Measurements from ENCODE around the gene SNRNP27. TPM values are rescaled to one million over a fixed set of nuclear protein-coding genes. Genes with fewer than 3 reads are reported as not detected.

SNRNP27 gene
- total and polyA plus RNA-seq, 9 of the 15 experiments (the other 6 are each of a cell fraction or from before 2014, with no cell fraction given): 29.2 to 102 (median 65.7) TPM

GRCh38 chr2:69945441-69945840 is 51.7 kb downstream of the SNRNP27 start (continued):
- TF ChIP-seq, protein P1, sequence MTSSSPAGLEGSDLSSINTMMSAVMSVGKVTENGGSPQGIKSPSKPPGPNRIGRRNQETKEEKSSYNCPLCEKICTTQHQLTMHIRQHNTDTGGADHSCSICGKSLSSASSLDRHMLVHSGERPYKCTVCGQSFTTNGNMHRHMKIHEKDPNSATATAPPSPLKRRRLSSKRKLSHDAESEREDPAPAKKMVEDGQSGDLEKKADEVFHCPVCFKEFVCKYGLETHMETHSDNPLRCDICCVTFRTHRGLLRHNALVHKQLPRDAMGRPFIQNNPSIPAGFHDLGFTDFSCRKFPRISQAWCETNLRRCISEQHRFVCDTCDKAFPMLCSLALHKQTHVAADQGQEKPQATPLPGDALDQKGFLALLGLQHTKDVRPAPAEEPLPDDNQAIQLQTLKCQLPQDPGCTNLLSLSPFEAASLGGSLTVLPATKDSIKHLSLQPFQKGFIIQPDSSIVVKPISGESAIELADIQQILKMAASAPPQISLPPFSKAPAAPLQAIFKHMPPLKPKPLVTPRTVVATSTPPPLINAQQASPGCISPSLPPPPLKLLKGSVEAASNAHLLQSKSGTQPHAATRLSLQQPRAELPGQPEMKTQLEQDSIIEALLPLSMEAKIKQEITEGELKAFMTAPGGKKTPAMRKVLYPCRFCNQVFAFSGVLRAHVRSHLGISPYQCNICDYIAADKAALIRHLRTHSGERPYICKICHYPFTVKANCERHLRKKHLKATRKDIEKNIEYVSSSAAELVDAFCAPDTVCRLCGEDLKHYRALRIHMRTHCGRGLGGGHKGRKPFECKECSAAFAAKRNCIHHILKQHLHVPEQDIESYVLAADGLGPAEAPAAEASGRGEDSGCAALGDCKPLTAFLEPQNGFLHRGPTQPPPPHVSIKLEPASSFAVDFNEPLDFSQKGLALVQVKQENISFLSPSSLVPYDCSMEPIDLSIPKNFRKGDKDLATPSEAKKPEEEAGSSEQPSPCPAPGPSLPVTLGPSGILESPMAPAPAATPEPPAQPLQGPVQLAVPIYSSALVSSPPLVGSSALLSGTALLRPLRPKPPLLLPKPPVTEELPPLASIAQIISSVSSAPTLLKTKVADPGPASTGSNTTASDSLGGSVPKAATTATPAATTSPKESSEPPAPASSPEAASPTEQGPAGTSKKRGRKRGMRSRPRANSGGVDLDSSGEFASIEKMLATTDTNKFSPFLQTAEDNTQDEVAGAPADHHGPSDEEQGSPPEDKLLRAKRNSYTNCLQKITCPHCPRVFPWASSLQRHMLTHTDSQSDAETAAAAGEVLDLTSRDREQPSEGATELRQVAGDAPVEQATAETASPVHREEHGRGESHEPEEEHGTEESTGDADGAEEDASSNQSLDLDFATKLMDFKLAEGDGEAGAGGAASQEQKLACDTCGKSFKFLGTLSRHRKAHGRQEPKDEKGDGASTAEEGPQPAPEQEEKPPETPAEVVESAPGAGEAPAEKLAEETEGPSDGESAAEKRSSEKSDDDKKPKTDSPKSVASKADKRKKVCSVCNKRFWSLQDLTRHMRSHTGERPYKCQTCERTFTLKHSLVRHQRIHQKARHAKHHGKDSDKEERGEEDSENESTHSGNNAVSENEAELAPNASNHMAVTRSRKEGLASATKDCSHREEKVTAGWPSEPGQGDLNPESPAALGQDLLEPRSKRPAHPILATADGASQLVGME (CRISPR knock-in tag; IDR thresholded peaks at IDR 0.05): no peak
- TF ChIP-seq FOS (IDR thresholded peaks at IDR 0.05; ENCODE audit: extremely low read depth, insufficient read length): no peak
- TF ChIP-seq JUND (IDR thresholded peaks at IDR 0.05; ENCODE audit: borderline replicate concordance, low read depth, low read length): no peak
- no peak for TF ChIP-seq JUND (tag; IDR thresholded peaks at IDR 0.05; ENCODE audit: borderline replicate concordance, low read depth, low read length)
- TF ChIP-seq YBX1 (IDR thresholded peaks at IDR 0.05): no peak
- TF ChIP-seq SRSF3 (IDR thresholded peaks at IDR 0.05; ENCODE audit: insufficient read depth, low read length): no peak
- TF ChIP-seq CSDE1 (IDR thresholded peaks at IDR 0.05): no peak
